Measurements from ENCODE around the gene CYP1A2.
"Not testable (repeated sequence)": the region's sequence is repeated elsewhere in the genome, so short reads cannot be mapped to it uniquely, and the experiment has no call there.

Gene CYP1A2

GRCh38 chr15:74748322-74748946 lies at the start of gene CYP1A2:
CYP1A2 (plus strand) TSS chr15:74748845; CDS start chr15:74749739, 894 bp downstream.
- no peak for DNase-seq (ENCODE audit: low read depth)

DNA sequence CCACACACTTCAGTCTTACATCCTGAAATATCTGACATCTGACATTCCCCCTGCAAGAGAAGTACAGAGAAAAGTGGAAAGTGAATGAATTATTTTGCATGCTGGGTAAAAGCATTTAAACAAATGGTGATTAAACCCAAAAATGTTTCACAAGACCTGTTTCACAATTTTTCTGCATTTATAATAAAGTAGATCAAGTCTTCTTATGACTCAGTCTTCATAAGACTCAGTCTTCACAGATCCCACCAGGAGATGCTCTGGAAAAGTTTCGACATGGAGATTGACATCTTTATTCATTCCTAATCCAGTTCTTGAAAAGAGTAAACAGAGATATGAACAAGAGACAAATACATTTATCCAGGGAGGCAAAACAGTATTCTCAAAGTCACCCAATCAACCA lies 39.6 kb upstream of the CYP1A2 start:
- DNase-seq (ENCODE audit: low read depth), result peak; percentile 40

DNA sequence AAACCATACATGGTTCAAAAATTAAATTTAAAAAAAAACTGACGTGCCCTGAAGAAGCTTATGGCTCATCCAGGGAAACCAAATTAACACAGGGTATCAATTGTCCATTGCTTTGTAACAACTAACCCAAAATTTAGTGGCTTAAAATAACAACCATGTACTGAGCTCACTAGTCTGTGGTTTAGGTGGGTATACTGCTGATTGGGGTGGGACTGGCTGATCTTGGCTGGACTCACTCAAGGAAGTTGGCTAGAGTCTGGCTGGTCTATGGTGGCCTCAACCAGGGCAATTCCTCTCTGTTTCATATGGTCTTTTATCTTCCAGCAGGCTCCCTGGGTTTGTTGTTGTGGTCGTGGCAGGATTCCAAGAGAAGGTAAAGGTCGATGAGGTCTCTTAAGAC lies 38.8 kb upstream of the CYP1A2 start:
- no peak for DNase-seq (ENCODE audit: low read depth)

- DNase-seq (ENCODE audit: low read depth), result no peak
Observed at GRCh38 chr15:74710319-74711094, 38.1 kb upstream of the CYP1A2 start.

DNA sequence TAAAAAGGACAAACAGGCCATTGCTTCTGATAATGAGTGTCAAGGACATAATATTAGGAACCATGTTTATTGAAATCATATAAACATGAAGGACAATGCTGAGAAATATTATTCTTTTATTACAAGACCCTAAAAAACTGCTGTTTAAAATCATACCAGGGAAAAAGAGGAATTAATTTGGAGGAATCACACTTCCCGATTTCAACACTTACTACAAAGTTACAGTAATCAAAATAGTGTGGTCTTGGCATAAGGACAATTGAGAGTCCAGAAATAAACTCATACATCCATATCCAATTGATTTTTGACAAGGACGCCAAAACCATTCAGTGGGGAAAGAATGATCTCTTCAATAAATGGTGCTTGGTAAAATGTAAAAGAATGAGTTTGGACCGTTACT lies 36.3 kb upstream of the CYP1A2 start:
- DNase-seq (ENCODE audit: low read depth), result no peak

DNA sequence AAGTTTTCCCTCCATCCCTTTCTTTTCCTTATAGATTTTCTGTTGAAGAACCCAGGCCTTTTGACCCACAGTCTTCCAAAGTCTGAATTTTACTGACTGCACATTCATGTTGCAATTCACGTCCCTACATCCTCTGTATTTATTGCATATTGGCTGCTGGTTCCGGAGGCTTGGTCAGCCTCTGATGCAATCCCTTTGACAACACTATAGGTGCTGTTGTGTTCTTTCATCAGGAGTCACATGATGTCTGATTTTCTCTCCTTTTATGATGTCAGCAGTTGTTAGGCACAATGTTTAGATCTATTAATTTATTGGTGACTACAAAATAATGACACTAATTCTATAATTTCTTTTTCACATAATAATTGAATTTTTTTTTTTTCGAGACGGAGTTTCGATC lies 32.0 kb upstream of the CYP1A2 start:
- DNase-seq (ENCODE audit: low read depth), result peak; percentile 9

- no peak for DNase-seq (ENCODE audit: low read depth)
Observed at GRCh38 chr15:74722591-74722990, 26.1 kb upstream of the CYP1A2 start.

- DNase-seq (ENCODE audit: low read depth), result no peak
Observed at GRCh38 chr15:74723187-74723586, 25.5 kb upstream of the CYP1A2 start.

DNA sequence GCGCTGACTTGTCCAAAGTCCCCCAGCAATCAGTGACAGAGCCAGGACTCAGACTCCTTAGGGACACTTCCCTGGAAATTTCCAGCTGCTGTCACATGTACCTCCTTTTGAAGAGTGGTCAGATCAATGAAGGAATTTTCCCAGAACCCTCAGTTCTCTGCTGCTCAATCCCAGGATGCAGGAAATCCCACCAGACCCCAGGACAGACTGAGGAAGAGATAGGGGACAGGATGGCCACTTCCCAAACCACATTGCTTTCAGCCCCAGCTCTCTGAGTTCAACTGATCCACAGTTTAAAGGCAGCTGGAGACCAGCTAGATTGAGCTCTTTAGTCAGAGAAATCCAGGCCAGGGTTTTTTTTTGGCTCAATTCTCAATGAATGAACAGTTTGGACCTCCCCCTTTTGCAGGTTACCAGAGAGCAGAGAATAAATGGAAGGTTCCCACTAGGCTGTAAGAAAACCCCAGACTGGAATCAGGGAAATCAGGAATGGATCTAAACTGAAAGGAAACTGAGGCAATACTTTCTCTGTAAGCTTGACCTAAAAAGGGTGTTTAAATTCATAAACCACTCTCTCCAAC lies 24.8 kb upstream of the CYP1A2 start:
- DNase-seq (ENCODE audit: low read depth), result peak; percentile 49

GRCh38 chr15:74724570-74725224 lies 23.9 kb upstream of the CYP1A2 start:
- no peak for DNase-seq (ENCODE audit: low read depth)

DNA sequence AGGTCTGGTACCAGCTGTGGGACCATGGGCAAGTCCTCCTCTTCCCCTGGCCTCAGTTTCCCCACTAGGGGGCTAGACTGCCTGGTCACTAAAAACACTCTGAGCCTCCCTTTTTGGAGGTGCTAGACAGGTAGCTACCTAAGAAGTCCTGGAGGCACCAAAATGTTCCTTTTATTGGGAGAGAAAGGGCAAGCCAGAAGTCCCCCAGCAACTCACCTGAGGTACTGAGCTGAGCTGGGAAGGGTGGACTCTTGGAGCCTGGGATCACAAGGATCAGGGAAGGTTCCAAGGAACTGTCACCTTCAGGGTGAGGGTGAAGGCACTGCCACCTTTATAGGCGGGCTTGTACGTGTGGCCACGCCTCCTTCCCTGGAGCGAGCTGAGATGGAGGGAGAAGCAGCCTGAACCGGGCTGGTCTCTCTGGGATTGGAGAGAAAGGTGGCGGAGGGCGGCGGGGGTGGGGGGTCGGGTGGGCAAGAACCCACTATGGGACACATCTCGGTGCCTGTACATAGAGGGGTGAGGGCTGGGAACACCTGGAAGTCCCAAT lies 23.3 kb upstream of the CYP1A2 start, which contains the start of gene CYP1A1:
CYP1A1 (minus strand) TSS at position 304 of the 550 bp plus-strand sequence. CDS start 2,431 bp downstream, outside the sequence.
- DNase-seq (ENCODE audit: low read depth), result no peak

DNA sequence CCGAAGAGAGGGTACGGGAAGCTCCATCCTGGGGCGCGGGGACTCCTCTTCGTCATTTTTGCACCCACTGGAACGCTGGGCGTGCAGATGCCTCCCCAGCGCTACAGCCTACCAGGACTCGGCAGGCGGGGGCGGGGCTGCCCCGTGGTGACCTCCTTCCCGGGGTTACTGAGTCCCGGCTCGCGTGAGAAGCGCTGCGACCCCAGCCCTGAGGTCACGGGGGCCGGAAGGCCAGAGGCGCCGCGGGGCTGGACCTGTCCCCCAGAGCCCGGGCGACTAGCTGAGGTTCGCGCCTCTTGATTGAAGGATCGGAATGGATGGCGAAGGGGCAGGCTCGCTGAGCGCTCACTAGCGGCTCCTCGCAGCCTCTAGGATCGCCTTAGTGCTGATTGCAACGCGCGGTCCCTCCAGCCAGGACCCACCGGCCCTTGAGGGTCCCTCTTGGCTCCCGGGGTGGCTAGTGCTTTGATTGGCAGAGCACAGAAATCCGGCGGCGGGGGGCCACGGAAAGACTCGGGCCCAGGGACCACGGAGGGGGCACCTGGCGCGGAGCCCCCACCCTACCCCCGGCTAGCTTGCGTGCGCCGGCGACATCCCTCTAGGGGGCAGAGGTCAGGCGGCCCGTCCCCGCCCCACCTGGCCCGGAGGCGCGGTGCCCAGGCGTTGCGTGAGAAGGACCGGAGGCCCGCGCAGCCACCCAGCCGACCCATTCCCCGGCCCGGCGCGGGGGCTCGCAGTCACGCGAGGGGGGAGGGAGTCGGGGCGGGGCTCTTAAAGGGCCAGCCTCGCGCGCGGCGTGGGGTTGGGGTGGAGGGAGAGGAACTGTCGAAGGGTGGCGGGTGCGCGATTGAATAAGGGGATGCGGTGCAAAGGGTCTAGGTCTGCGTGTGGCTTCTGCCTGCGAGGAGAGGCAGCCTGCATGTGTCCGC lies 22.5 kb upstream of the CYP1A2 start:
- peak; percentile 4 for DNase-seq (ENCODE audit: low read depth)

DNA sequence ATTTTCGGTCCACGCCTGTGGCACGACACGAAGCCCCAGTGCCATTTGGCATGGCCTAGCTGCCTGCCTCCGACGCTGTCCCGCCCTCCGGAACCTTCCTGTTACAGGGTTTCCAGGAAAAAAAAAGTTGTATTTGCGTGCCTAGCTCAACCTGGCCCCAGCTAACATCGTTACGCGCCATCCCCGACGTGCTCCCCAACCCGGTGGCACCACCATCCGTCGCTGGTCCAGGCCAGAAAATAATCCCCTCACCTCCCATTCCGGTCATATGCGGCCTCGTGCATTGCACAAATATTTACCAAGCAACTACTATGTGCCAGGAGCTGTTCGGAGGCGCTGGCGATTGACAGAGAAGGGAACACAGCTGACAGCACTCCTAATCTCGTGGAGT lies 21.9 kb upstream of the CYP1A2 start:
- no peak for DNase-seq (ENCODE audit: low read depth)

DNA sequence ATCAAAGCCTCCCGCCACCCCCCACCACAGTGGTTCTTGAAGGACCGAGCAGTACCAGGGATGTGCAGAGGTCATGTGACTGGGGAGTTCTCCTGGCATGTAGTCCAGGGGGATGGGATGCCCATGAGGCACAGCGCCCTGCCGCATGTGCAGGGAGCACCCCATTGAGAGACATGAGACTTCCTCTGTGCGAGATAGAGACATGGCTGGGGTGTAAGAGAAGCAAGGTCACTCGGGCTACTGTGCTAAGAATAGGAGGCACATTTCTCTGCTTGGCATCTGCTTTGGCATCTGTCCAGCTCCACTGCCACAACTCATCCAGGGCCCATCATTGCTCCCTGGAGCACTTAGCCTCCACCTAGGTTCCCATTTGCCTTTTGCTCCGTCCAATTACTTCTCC lies 20.9 kb upstream of the CYP1A2 start:
- no peak for DNase-seq (ENCODE audit: low read depth)

DNA sequence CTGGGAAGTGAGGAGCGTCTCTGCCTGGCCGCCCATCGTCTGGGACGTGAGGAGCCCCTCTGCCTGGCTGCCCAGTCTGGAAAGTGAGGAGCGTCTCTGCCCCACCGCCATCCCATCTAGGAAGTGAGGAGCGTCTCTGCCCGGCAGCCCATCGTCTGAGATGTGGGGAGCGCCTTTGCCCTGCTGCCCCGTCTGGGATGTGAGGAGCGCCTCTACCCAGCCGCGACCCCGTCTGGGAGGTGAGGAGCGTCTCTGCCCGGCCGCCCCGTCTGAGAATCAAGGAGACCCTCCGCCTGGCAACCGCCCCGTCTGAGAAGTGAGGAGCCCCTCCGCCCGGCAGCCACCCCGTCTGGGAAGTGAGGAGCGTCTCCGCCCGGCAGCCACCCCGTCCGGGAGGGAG lies 19.9 kb upstream of the CYP1A2 start:
- DNase-seq (ENCODE audit: low read depth), result not testable (repeated sequence)

- not testable (repeated sequence) for DNase-seq (ENCODE audit: low read depth)
Observed at GRCh38 chr15:74729372-74729771, 19.3 kb upstream of the CYP1A2 start.

DNA sequence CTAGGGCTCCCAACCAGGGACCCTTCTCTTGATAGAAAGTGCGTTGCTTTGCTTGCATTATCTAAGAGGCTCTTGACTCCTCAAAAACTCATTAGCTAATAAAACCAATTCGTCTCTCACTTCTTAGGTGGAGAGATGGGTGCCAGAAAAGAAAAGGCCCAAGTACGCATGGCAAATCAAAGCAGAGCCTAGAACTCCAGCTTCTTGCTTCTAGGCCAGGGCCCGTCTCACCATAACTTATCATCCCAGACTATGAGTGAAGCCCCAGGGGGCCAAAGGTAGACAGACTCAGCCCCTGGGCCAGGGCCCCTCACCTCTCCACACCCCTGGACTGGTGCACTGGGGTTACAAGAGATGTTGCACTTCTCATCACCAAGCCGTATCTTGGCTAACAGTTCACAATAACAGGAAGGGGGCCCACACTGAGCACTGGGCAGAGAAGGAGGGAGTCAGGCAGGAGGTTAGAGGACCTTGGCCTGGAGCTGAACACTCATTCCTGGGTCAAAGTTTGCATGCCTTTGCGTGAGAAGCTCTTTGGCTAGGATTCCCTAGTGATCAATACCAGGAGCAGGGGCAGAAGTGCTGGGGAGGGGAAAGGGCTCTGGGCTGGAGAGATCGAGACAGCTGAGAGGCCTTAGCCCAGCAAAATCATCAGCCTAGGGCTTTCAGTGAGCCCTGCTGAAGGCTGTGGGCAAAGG lies 17.9 kb upstream of the CYP1A2 start:
- DNase-seq (ENCODE audit: low read depth), result no peak

GRCh38 chr15:74732846-74733245 lies 15.8 kb upstream of the CYP1A2 start:
- DNase-seq (ENCODE audit: low read depth), result no peak

DNA sequence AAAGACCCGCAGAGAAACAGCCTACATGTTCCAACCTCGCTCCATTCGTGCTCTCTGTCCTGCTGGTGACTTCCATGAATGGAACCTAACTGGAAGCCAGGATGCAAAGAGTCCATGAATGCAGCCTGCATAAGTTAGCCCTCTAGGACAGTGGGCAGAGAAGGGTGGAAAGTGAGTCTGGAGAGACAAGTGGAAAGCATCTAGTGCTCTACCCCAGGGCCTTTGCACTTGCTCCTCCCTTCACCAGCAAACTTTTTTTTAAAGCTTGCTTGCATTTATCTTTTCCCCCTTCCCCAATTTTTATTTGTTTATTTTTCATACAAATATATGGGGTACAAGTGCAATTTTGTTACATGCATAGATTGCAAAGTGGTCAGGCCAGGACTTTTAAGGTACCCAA lies 15.4 kb upstream of the CYP1A2 start:
- no peak for DNase-seq (ENCODE audit: low read depth)

GRCh38 chr15:74735305-74735704 lies 13.3 kb upstream of the CYP1A2 start:
- DNase-seq (ENCODE audit: low read depth), result no peak

GRCh38 chr15:74738239-74738638 lies 10.4 kb upstream of the CYP1A2 start:
- DNase-seq (ENCODE audit: low read depth), result not testable (repeated sequence)
